HL-60 (cell line): ENCODE results near the gene IP6K1.

Experiments used
- DNase-seq, 2 experiments: peaks; one replicate each; pipeline ENCODE4 v3.0.0-alpha.2; 2010 to 2020; ENCODE audit warnings: low read depth in 1 of 2, low spot score in 1 of 2
- H3K27ac ChIP-seq: fragments of 250-450 bp; sonication (Bioruptor Pico); replicated peaks from 2 replicates; pipeline ENCODE4 v1.5.1; 2020; ENCODE audit warnings: mild to moderate bottlenecking, moderate library complexity
- H3K27me3 ChIP-seq: fragments of 250-450 bp; sonication (Bioruptor Pico); 2 replicates; pipeline ENCODE4 v1.5.1; 2021; ENCODE audit warnings: mild to moderate bottlenecking, moderate library complexity; ENCODE audit not compliant: insufficient read depth, poor library complexity, severe bottlenecking
- H3K4me3 ChIP-seq: replicated peaks from 2 replicates; pipeline ENCODE4 v1.5.1; 2011; ENCODE audit warnings: mild to moderate bottlenecking, control low read depth, low read length; ENCODE audit not compliant: insufficient read depth
- GABPA ChIP-seq: IDR thresholded peaks from 2 replicates; pipeline ENCODE4 v1.6.1; 2012; ENCODE audit warnings: low read depth
- POLR2AphosphoS5 ChIP-seq: IDR thresholded peaks from 2 replicates; pipeline ENCODE4 v1.6.1; 2012; ENCODE audit warnings: low read depth
- SPI1 ChIP-seq: IDR thresholded peaks from 2 replicates; pipeline ENCODE4 v1.6.1; 2012; ENCODE audit warnings: low read depth, mild to moderate bottlenecking, borderline replicate concordance
- TF ChIP-seq, protein P1 (sequence below): IDR thresholded peaks from 2 replicates; pipeline ENCODE4 v1.6.1; 2012; ENCODE audit warnings: low read depth; ENCODE audit not compliant: insufficient replicate concordance
- TF ChIP-seq, protein P2 (sequence below): IDR thresholded peaks from one replicate; pipeline ENCODE4 v1.5.1; 2011; ENCODE audit warnings: low read length, control low read depth, inconsistent platforms; ENCODE audit not compliant: insufficient read depth

Gene IP6K1

DNA sequence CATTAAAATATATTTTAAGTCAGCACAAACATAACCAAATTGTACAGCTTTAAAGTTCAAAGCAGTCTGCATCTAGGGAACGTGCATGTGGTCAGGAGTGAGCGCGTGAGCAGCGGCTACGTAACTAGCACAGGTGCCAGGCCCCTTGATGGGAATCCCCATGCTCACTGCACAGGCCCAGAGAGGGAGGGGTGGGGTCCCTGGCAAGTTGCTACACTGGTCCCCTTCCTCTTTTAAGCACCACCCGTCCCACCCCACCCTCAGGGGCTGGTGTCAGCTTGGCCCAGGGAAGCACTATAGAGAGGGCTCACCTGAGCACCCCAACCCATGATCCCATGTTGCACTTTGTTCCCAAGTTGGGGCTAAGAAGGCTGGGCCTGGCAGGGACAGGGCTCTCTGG, 61.8 kb downstream of the IP6K1 start:
- peak overlapping the region; percentile 96 for H3K27ac ChIP-seq

DNA sequence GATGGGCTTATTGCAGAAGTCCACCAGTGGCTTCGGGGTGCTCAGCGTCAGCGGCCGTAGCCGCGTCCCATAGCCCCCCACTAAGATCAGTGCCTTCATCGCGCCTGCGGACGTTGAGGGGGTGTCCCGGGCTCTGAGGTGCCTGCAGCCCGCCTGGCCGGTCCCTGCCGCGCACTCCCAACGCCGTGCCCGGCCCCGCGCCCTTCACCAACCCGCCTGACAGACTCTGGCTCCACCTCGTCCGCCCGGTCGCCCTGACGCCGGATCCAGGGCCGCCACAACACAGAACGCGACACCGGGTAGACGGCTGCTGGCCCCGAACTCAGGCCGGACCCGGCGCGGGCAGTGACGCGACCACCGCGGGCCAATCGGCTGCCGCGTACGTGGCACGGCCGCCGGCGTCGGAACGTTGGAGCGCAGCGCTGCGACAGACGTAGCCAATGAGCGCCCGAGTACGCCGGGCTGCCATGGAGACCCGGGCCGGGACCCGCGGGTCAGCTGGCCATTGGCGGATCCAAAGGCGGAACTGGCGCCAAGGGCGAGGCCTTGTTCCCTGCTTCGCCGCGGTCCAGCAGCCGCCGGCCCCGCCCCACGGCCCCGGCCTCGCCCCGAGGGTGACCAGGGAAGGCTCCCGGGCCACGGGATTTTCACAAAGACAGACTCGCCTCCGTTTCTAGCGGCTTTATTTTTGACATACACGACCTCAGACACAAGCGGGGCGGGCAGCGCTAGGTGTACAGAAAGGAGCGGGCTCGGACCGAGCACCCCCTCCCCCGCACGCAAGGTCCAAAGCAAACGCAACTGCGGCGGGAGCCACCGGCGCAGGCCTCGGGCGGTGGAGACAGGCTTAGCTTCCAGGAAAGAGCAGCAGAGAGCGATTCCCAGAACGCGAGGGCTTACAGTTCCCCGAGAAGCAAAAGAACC, 62.5 kb downstream of the IP6K1 start, which contains the start of gene GMPPB:
TSS of gene GMPPB (minus strand) at position 324 of the 924 bp plus-strand sequence. CDS start at position 99, 225 bp downstream.
- no peaks in the 10 kb centered on the region for H3K27me3 ChIP-seq
- TF ChIP-seq POLR2AphosphoS5 (peak; percentile 84), SPI1 (peak; percentile 67; the same call in 1 of the 2 replicates), GABPA (no peak)
- TF ChIP-seq, protein P1, sequence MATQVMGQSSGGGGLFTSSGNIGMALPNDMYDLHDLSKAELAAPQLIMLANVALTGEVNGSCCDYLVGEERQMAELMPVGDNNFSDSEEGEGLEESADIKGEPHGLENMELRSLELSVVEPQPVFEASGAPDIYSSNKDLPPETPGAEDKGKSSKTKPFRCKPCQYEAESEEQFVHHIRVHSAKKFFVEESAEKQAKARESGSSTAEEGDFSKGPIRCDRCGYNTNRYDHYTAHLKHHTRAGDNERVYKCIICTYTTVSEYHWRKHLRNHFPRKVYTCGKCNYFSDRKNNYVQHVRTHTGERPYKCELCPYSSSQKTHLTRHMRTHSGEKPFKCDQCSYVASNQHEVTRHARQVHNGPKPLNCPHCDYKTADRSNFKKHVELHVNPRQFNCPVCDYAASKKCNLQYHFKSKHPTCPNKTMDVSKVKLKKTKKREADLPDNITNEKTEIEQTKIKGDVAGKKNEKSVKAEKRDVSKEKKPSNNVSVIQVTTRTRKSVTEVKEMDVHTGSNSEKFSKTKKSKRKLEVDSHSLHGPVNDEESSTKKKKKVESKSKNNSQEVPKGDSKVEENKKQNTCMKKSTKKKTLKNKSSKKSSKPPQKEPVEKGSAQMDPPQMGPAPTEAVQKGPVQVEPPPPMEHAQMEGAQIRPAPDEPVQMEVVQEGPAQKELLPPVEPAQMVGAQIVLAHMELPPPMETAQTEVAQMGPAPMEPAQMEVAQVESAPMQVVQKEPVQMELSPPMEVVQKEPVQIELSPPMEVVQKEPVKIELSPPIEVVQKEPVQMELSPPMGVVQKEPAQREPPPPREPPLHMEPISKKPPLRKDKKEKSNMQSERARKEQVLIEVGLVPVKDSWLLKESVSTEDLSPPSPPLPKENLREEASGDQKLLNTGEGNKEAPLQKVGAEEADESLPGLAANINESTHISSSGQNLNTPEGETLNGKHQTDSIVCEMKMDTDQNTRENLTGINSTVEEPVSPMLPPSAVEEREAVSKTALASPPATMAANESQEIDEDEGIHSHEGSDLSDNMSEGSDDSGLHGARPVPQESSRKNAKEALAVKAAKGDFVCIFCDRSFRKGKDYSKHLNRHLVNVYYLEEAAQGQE: no peak
- TF ChIP-seq, protein P2, sequence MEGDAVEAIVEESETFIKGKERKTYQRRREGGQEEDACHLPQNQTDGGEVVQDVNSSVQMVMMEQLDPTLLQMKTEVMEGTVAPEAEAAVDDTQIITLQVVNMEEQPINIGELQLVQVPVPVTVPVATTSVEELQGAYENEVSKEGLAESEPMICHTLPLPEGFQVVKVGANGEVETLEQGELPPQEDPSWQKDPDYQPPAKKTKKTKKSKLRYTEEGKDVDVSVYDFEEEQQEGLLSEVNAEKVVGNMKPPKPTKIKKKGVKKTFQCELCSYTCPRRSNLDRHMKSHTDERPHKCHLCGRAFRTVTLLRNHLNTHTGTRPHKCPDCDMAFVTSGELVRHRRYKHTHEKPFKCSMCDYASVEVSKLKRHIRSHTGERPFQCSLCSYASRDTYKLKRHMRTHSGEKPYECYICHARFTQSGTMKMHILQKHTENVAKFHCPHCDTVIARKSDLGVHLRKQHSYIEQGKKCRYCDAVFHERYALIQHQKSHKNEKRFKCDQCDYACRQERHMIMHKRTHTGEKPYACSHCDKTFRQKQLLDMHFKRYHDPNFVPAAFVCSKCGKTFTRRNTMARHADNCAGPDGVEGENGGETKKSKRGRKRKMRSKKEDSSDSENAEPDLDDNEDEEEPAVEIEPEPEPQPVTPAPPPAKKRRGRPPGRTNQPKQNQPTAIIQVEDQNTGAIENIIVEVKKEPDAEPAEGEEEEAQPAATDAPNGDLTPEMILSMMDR: no peak
- peak within 1 kb of the TSS; percentile 96 for H3K27ac ChIP-seq
- peak; percentile 91 to 96 for DNase-seq
- peak within 1 kb of the TSS; percentile 76 for H3K4me3 ChIP-seq

More for the DNA sequence above, 61.8 kb downstream of the IP6K1 start:
- TF ChIP-seq POLR2AphosphoS5: no peak
- TF ChIP-seq, protein P1: no peak
- TF ChIP-seq GABPA: no peak
- DNase-seq: no peak
- peak overlapping the region; percentile 76 for H3K4me3 ChIP-seq
- no peaks in the 10 kb centered on the region for H3K27me3 ChIP-seq

GRCh38 chr3:49723296-49723627, 63.1 kb downstream of the IP6K1 start:
- H3K4me3 ChIP-seq: peak overlapping the region; percentile 76
- TF ChIP-seq POLR2AphosphoS5: no peak
- TF ChIP-seq GABPA: no peak
- TF ChIP-seq, protein P1: no peak
- TF ChIP-seq SPI1: no peak
- TF ChIP-seq, protein P2: no peak
- no peaks in the 10 kb centered on the region for H3K27me3 ChIP-seq
- H3K27ac ChIP-seq: peak overlapping the region; percentile 96
- peak in 1 of 2 experiments; percentile 71 for DNase-seq
